Activated CD4-positive, alpha-beta T cell treated with anti-CD3 and anti-CD28 coated beads, Interleukin-2, Interleukin-4, amounts not matched to agents 100 ng/mL and 50 ng/mL, durations not matched to agents 16 hours and 8 hours (primary cell): ENCODE results near the gene TSACC.
"Not testable (repeated sequence)": the region's sequence is repeated elsewhere in the genome, so short reads cannot be mapped to it uniquely, and the experiment has no call there.

Source experiments
- DNase-seq: peaks from one replicate; pipeline ENCODE4 v3.0.0-alpha.2; 2020; ENCODE audit warnings: low spot score

TSACC gene

DNA sequence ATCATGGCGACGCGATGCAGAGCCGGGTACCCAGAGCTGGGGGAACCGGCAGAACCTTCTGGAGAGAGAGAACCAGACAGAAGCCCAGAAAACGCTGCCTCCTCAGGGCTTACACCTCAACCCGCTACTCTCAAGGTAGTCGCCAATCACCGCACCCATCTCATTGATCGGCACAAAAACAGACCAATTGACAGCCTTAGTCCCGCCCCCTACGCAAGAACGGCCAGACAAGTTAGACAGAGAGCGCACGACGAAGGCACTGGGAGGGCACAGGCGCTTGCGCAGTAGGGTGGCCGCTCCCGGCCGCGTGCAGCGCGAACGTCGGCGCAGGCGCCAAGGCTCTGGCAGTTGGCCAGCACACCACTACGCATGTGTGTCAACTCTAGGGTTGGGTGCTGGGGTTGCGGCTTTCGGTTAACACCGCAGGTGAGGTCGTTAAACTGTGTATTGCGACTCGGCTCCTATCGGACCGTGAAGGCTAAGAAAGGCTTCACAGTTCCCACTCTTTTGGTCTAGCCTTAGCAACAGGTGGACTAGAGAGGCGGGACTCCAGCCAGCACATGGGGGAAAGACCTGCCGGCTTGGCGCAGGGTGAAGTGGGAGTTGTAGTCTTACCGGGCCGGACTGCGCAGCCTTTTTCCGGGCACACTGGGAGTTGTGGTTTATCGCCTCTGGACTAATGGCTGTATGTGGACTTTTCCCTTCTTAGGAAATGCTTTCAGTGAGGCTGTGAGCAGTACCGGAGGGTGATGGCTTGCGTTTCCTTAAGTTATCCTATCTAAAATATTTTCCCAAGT, at the start of gene TSACC, which contains the start of gene CCT3:
TSS of gene TSACC (plus strand) at position 347 of the 797 bp plus-strand sequence. CDS start 1,232 bp downstream, outside the sequence.
TSS of gene CCT3 (minus strand) at position 113 of the 797 bp plus-strand sequence. CDS start at position 5, 108 bp downstream.
- peak; percentile 100 for DNase-seq

DNA sequence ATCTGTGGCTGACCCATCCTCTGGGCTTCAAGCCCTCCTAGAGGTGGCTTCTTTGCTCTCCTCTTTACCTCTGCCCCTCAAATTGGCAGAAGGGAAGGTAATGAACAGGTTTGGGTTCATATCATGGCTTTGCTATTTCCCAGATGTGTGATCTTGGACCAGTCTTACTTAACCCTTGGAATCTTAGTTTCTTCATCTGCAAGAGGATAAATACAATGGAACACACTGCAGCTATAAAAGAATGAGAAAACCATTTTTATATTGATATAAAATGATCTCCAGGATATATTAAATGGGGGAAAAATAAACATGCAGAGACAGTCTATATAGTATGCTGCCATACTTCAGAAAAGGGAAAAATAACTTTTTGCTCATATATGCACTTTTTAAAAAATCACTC, 48.5 kb upstream of the TSACC start:
- no peak for DNase-seq

DNA sequence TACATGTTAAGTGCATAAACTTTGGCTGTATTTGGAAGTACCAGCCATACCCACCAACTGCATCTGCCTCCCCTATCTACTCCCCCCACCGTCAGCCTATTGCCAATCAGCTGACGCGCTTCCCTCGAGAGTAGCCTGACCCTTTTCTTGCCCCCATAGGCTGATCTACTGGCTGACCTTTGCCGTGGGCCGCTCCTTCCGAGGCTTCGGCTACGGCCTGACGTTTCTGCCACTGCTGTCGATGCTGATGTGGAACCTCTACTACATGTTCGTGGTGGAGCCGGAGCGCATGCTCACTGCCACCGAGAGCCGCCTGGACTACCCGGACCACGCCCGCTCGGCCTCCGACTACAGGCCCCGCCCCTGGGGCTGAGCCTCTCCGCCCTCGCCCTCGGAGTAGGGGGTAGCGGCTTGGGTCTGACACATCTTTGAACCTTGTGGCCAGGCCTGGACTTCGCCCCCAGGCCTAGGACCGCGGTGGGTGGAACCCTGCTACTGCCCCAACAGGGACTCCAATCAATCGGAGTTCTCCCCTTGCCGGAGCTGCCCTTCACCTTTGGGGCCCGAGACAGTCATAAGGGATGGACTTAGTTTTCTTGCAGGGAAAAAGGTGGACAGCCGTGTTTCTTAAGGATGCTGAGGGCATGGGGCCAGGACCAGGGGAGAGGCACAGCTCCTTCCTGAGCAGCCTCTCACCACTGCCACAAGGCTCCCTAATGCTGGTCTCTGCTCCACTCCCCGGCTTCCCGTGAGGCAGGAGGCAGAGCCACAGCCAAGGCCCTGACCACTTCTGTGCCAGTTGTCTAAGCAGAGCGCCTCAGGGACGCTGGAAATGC, 46.9 kb upstream of the TSACC start:
- no peak for DNase-seq

DNA sequence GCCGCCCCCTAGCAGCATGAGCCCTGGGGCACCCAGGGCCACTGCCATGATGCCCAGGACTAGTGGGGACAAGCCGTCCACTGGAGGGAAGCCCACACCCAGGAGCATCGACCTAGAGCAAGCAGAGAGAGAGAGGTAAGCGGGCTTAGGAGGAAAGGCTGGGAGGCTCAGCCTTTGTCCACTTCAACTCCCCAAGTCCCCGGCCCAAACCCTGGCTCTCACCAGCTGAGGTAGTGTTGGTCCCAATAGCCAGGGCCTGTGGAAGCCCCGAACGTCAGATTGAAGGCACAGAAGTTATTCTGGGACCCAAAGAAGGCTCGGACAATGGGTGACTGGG, 45.3 kb upstream of the TSACC start:
- no peak for DNase-seq

DNA sequence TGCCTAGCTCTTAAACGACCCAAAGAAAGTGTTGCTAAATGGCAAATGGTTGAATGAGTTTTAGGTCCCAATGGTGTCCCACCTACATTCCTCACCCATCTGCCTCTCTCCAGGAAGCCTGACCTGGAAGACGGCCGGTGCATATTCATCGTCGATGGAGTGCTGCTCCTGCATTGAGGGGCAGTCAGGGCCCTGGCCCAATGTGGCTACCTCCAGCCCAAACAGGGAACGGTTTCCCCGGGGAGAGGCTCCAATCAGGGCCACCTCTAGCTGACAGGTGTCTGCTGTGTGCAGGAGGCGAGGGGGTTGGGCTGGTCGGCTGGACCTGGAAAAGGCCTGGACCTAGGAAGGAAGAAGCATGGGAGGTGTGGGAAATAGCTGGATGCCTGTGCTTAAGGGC, 44.4 kb upstream of the TSACC start:
- no peak for DNase-seq

DNA sequence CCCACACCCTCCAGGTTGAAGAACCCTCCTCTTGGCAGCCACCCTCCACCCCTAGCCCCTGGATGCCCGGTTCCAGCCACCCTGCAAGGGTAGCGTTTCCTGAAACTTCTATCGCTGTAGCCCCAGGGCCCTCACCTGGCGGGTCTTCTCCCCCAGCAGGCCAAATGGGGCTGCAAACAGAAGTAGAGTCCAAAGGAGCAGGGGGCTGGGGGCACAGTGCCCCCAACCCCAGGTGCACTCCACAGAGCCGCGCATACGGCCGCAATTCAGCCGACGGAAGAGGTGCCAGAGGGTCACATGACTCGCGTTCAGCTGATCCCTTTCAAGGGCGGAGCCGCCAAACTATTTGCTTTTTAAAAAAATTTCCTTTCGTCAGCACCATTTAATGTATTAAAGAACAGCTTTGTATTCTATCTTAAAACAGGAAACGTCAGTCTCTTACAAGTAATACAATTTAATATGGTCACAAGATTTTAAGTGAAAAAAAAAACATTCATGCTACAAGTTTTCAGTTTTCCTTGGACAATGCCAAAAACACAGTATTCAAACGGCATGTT, 42.9 kb upstream of the TSACC start, which contains the start of gene GLMP:
TSS of gene GLMP (minus strand) at position 289 of the 557 bp plus-strand sequence. CDS start at position 255, 34 bp downstream.
- DNase-seq = peak; percentile 59

DNA sequence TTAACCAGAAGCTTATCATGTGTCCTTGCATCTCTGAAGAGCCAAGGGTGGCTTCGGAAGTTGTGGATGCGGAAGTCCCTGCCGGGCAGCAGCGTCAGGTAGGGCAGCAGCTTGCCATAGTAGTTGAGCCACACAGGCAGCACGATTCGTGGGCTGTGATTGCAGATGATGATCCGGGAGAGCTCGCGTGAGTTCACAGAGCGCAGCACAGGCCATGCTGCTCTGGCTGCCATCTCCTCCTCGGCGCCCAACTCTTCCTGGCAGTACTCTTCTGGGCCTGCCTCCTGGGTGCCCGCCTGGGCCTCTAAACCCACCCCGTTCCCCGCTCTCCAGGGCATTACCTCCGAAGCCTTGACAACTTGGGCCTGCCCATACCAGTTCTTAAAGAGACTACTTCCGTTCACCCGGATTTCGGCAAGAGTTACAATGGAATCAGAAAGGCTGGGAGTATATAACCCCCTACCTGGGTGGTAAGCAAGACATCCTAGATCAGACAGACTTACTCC, 39.4 kb upstream of the TSACC start, which contains the start of gene VHLL:
TSS of gene VHLL (minus strand) at position 456 of the 506 bp plus-strand sequence. CDS start at position 338, 118 bp downstream.
- DNase-seq = no peak

DNA sequence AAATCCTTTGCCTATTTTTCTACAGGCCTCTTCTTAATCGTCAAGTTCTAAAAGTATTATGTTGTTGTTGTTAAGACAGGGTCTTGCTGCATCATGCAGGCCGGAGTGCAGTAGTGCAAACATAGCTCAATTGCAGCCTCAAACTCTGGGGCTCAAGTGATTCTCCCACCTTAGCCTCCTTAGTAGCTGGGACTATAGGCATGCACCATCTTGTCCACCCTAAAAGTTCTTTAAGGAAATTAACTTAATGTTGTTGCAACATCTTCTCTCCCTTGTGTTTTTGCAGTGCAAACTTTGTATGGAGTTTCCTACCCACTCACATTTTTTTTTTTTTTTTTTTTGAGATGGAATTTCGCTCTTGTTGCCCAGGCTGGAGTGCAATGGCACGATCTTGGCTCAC, 35.1 kb upstream of the TSACC start:
- DNase-seq = no peak

DNA sequence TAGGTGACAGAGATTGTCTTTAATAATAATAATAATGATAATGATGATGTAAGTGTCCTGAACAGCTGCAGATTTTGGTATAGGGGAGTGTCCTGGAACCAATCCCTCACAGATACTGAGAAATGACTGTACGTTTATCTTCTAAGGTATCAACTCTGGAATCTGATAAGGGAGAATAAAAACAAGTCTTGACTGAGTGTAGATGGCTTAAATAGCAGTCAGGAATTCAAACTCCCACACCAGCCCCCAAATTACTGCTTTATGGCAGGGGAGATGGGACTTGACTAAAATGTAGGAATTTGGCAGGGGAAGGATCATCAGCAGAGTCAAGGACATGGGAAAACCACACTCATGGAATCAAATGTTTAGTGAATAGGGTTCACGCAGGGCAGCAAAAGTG, 33.1 kb upstream of the TSACC start:
- DNase-seq = no peak

DNA sequence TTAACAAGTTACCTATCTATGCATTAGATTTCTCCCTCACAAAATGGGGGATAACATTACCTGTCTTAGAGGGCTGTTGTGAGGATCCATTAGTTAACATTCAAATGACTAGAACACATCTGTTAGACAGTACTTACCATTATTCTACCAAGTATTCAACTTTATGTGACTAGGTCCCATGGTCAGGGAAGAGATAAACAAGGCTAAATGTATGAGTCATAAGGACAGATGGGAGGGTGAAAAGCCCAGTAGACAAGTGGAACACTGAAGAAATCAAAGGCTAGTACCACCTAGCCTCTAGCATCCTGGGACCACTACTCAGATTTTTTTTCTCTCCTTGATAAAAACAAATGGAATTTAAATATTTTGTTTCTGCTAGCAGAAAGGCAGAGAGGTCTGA, 30.2 kb upstream of the TSACC start:
- no peak for DNase-seq

DNA sequence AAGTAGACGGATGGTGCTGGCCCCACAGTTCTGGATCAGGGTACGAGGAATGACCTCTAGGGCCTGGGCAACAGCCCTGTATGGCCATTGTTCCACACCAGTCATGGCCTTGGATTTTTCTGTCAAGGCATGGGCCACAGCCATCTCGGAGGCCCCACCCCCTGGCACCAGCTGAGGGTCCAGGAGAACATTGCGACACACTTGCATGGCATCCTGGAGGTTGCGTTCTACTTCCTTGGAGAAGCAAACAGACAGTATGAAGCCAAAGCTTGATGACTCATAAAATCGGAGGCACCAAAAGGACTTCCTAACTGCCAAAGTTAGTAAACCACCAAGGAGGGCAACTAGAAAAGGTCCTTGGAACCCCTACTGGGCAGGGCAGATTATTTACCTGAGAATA, 27.4 kb upstream of the TSACC start:
- DNase-seq = no peak

DNA sequence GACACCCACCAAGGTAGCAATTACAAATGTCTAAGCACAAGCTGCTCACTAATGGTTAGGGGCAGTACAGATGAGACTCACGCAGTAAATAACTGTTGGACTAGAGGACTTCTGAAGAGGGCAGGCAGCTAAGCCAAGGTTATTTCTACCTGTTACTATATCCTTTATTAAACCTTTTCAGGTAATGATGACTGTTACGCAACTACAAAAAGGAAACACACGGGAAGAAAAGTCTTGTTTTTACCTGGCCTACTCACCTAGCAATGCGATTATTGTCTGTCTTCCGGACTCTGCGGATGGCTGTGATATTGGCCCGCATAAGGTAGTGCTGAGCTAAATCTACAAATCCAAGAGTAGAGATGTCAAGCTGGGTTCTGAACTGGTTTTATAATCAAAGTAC, 21.4 kb upstream of the TSACC start:
- no peak for DNase-seq

DNA sequence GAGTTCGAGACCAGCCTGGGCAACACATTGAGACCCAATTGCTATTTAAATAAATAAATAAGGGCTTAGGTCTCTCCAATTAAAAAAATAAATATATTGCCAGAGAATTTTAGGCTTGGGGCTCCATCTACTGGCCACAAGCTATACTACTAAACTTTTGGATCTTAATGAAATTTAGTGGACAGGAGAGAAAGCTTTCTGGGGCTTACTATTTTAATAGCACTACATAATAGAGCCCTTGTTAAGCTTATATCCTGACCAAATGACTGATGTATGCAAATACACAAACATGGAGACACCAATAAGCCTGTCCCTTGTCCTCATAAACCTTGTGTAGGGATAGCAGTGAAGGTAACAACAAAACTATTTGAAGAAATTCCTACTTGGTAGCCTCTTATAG, 18.7 kb upstream of the TSACC start:
- DNase-seq = no peak

DNA sequence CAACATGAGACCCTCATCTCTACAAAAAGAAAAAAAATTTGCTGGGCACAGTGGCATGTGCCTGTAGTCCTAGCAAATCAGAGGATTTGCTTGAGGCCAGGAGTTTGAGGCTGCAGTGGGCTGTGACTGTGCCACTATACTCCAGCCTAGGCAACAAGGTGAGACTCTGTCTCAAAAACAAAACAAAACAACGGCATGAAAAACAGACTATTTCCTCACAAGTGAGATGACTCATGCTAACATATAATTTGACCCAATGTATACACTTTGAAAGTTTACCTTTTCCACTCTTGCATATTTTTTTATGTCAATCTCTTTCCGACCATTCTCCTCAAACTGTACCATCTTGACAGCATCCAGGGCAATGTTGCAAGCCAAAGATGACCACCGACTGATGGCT, 17.8 kb upstream of the TSACC start:
- no peak for DNase-seq

DNA sequence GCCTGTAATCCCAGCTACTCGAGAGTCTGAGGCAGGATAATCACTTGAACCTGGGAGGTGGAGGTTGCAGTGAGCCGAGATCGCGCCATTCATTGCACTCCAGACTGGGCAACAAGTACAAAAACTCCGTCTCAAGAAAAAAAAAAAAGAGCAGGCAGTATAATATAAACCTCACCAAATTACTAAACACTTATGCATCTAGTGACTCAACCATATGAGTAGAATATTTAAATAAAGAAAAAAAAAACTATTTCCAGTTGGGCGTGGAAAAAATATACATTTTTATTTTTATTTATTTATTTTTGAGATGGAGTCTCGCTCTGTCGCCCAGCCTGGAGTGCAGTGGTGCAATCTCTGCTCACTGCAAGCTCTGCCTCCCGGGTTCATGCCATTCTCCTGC, 15.1 kb upstream of the TSACC start:
- not testable (repeated sequence) for DNase-seq

DNA sequence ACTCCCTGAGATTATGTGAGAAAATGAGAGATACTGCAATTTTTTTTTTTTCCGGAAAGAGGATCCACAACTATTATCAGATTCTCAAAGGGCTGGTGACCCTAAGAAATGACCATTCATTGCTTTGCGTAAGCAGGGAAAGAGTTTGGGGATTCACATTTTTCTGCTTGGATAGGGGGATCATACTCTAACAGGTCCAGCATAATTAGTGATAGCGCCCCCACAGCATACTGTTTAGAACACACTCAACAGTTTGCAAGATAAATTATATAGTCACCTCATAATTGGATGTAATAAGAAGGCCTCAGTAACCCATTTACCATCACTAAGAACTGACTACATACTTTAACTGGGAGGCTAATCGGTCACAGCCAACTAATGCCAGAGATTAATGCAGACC, 2.1 kb upstream of the TSACC start:
- DNase-seq = peak; percentile 25

DNA sequence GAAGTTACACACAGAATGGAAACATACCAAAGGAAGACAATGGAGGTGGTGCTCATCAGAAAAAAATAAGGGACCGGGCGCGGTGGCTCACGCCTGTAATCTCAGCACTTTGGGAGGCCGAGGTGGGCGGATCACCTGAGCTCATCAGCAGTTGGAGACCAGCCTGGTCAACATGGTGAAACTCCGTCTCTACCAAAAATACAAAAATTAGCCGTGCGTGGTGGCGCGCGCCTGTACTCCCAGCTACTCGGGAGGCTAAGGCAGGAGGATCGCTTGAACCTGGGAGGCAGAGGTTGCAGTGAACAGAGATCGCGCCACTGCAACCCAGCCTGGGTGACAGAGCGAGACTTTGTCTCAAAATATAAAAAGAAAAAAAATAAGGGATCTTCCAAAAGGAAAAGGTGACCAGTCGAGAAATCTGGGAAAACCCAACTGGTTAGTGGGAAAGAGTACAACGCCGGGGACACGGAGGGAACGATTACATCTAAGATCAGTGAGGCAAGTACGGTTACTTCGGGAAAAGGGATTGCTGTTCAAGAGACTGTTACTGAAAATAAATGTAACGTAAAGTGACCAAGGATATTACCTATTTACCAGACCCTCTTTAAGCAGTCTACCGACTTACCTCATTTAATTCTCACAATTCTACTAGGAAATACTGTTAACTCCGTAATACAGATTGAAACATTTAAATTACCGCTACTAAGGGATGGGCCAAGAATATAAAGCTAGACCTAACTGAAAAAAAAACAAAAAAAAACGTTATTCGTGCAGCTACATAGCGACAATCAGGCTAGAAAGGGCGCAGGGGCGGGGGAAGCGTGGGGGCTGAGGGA, 1.1 kb upstream of the TSACC start:
- no peak for DNase-seq

DNA sequence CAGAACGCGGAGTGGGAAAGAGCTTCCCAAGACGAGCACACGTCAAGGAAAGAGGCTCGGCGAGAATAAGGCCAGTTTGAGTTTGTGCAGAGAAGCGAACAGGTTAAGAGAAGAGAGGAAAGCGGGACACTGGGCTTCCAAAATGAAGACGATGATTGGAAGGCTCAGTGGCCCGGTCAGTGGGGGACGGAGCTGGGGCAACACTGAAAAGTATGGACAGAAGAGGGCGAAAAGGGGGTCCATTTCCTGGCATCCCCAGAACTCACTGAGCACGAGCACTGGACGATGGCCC, 492 bp upstream of the TSACC start:
- no peak for DNase-seq

DNA sequence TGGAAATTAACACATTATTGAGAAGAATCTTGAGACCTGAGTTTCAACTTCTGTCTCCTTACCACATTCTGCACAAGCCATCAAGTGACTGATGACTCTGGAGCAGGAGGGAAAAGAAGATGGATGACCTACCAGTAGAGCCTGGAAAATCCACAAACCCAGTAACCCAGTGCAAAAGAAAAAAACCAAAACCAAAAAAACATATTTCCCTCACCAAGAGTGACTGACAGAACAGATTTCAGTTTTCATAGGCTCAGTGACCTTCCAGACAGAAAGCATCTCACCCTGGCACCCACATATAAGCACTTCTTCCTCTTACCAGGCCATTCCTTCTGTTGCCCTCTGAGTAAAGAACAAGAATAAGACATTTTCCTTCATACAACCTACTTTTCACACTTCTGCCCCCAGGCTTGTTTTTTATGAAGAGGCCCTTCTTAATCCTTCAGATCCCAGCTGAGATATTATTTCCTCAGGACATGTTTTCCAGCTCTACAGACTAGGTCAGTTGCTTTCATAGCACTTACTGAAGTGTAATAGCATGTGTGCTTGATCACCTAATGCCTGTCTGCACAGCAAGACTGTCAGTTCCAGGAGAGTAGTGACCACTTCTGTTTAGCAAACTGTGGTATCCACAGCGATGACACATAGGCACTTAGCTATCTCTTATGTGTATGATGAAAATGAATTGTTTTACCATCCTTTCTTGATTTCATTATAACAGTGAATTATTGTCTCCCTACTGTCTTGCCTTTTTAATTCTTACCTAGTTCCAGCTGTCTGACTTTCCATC, 4.0 kb downstream of the TSACC start:
- DNase-seq = no peak

DNA sequence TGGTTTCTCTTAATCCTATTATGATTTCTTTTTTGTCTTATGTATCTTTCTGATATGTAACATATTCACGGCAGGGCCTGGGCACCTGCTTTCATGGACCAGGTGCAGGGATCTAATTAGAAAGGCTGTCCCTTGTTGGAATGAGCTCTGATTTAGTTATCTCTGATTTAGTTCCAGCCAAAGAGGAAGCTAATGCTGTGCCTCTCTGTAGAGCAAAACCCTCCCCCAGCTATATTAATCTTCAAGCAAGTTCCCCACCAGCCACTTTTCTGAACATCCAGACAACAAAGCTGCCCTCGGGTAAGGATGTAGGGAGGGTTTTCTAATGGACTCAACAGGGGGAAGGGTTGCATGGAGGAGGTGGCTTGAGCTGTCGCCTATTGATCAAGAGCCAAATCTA, 6.1 kb downstream of the TSACC start:
- DNase-seq = no peak

DNA sequence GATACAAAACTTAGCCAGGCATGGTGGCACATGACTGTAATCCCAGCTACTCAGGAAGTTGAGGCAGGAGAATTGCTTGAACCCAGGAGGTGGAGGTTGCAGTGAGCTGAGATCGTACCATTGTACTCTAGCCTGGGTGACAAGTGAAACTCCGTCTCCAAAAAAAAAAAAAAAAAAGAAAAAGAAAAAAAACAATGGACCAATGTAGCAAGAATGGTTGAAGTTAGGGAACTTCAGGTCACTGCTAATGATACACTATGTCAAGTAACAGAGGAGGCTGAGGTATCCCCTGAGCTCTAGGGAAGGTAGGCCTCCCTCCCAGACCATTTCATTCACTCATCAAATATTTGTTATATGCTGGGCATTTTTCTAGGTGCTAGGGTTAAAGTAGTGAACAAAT, 7.7 kb downstream of the TSACC start:
- not testable (repeated sequence) for DNase-seq
